Keratinocyte (primary cell): ENCODE results near the gene GUCY2C. TPM values are rescaled to one million over a fixed set of nuclear protein-coding genes. Genes with fewer than 3 reads are reported as not detected.
A peak's percentile ranks its signal among the peaks of the same experiment; 100 is the strongest.

Source experiments
- DNase-seq: peaks from one replicate; pipeline ENCODE4 v3.0.0-alpha.2; 2011; ENCODE audit warnings: low read depth, missing footprints, low spot score
- FAIRE-seq: peaks from 2 replicates; lab custom pipeline; 2011; peaks lifted over from hg19 to GRCh38; lab: Jason Lieb, UNC
- H2AFZ ChIP-seq: 2 replicates; pipeline ENCODE4 v1.6.0; 2012; ENCODE audit warnings: low read length, control low read depth, inconsistent platforms; ENCODE audit not compliant: control insufficient read depth
- H3K27ac ChIP-seq: 2 replicates; pipeline ENCODE4 v1.5.1; 2011; ENCODE audit warnings: low read length; ENCODE audit not compliant: control insufficient read depth, insufficient read depth
- H3K27me3 ChIP-seq: 3 replicates; pipeline ENCODE4 v1.6.0; 2011; ENCODE audit warnings: low read length; ENCODE audit not compliant: control insufficient read depth, insufficient read depth; ENCODE audit errors: extremely low read depth
- H3K36me3 ChIP-seq, 2 experiments: 2 replicates in 1 of 2; 3 replicates in 1 of 2; pipeline ENCODE4 v1.5.1; 2011; ENCODE audit warnings: low read length in 2 of 2, mild to moderate bottlenecking in 1 of 2; ENCODE audit not compliant: control insufficient read depth in 2 of 2, insufficient read depth in 2 of 2; ENCODE audit errors: extremely low read depth in 1 of 2
- H3K4me1 ChIP-seq: 3 replicates; pipeline ENCODE4 v1.5.1; 2011; ENCODE audit warnings: low read length; ENCODE audit not compliant: control insufficient read depth, insufficient read depth; ENCODE audit errors: extremely low read depth
- H3K4me2 ChIP-seq: 3 replicates; pipeline ENCODE4 v1.6.0; 2011; ENCODE audit warnings: low read depth, low read length; ENCODE audit not compliant: control insufficient read depth, insufficient read depth; ENCODE audit errors: extremely low read depth
- H3K4me3 ChIP-seq, 3 experiments: fragments of 200-600 bp in 1 of 3; sonication (generic) in 1 of 3; 2 replicates in 2 of 3; 3 replicates in 1 of 3; pipeline ENCODE4 v1.5.1; 2011 to 2016; ENCODE audit warnings: low read length in 3 of 3, mild to moderate bottlenecking in 3 of 3, control low read depth in 2 of 3, inconsistent platforms in 1 of 3, low read depth in 1 of 3, mixed read lengths in 1 of 3, mixed run types in 1 of 3, moderate library complexity in 1 of 3; ENCODE audit not compliant: control insufficient read depth in 2 of 3, insufficient read depth in 2 of 3; ENCODE audit errors: extremely low read depth in 1 of 3
- H3K79me2 ChIP-seq: 2 replicates; pipeline ENCODE4 v1.6.0; 2012; ENCODE audit warnings: low read length; ENCODE audit not compliant: control insufficient read depth, insufficient read depth
- H3K9ac ChIP-seq: 3 replicates; pipeline ENCODE4 v1.6.0; 2011; ENCODE audit warnings: low read length; ENCODE audit not compliant: control insufficient read depth, insufficient read depth; ENCODE audit errors: extremely low read depth
- H3K9me1 ChIP-seq: 3 replicates; pipeline ENCODE4 v1.6.0; 2011; ENCODE audit warnings: low read length; ENCODE audit not compliant: control insufficient read depth, insufficient read depth; ENCODE audit errors: extremely low read depth
- H3K9me3 ChIP-seq: 2 replicates; pipeline ENCODE4 v1.5.1; 2012; ENCODE audit warnings: low read depth, low read length; ENCODE audit not compliant: control insufficient read depth
- H4K20me1 ChIP-seq: 3 replicates; pipeline ENCODE4 v1.6.0; 2011; ENCODE audit warnings: low read length; ENCODE audit not compliant: control insufficient read depth, insufficient read depth; ENCODE audit errors: extremely low read depth
- EZH2 ChIP-seq: IDR thresholded peaks from one replicate; pipeline ENCODE4 v1.6.1; 2012; ENCODE audit warnings: inconsistent platforms, mild to moderate bottlenecking, low read length, moderate library complexity
- dilution Hi-C: fragments of 300-500 bp; cut with MboI; formaldehyde crosslinking; loops from one replicate; pipeline ENCODE4 v1.7.0; 2020; ENCODE audit warnings: low sequenced_read_pairs; ENCODE audit not compliant: extremely low pct_ligation_motif_present
- polyA plus RNA-seq, 5 experiments: library from polyadenylated mRNA; depleted of rRNA in 3 of 5; stranded (reverse) in 3 of 5; stranded (forward) in 1 of 5; unstranded in 1 of 5; fragments of >200 nt; gene quantifications; 1 replicate in 1 of 5; 2 replicates in 3 of 5; 3 replicates in 1 of 5; pipeline versions ENCODE4 v1.2.1 to v1.2.3, GENCODE V29; 2011 to 2012; ENCODE audit warnings: missing spikeins in 2 of 5, low read depth in 1 of 5, low replicate concordance in 1 of 5
- TF ChIP-seq, protein P1 (sequence below), 3 experiments: IDR thresholded peaks in 1 of 3; conservative IDR thresholded peaks in 1 of 3; optimal IDR thresholded peaks in 1 of 3; 2 replicates in 2 of 3; 3 replicates in 1 of 3; pipeline versions ENCODE3 to v1.5.1; 2011; ENCODE audit warnings: low read length in 3 of 3, mild to moderate bottlenecking in 3 of 3, moderate library complexity in 2 of 3, control low read depth in 1 of 3, inconsistent platforms in 1 of 3; ENCODE audit not compliant: insufficient read depth in 2 of 3; ENCODE audit errors: extremely low read depth in 1 of 3

The GUCY2C gene
- polyA plus RNA-seq, 1 donor (not counting 4 experiments of a cell fraction or from before 2014, with no cell fraction given), result 0.03 TPM

DNA sequence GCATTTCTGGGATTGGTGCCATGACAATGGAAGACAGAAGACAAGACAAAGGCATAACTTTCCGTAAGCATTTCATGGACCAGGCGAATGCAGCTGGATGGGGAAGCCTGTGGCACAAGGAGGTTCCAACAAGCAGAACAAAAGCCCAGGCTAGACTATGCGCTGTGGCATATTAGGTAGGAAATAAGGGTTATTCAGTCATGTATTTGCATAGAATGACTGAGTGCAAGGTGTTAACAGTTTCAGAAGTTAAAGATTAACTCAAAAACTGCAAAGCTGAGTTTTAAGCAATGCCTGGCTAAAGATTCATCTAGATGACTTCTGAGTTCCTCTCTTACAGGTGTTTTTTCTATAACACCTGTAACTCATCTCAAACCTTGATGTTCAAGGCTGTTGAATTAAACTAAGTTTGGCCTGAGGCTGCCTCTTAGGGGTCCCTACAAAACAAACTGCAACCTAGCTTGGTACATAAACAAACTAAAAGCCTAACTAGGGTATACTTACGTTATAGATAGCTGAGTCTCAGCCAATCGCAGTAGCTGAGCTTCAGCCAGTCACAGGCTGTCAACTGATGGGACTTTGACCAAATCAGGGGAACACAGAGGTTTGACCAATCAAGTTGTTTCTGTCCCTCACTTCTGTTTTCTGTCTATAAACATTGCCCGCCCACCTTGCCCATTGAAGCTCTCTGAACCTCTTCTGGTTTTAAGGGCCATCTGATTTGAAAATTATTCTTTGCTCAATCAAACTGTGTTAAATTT lies 76.5 kb downstream of the GUCY2C start:
- no peaks in the 10 kb centered on the region for H3K9me3 ChIP-seq
- H3K36me3 ChIP-seq, result no peaks in the 10 kb centered on the region
- dilution Hi-C loops, result no loop called here
- no peak overlapping the region for H3K27ac ChIP-seq
- no peaks in the 10 kb centered on the region for H3K27me3 ChIP-seq
- FAIRE-seq, result no peak
- no peak overlapping the region for H3K9ac ChIP-seq
- H3K9me1 ChIP-seq, result no peaks in the 10 kb centered on the region
- H3K79me2 ChIP-seq, result no peaks in the 10 kb centered on the region
- no peak overlapping the region for H3K4me2 ChIP-seq
- no peaks in the 10 kb centered on the region for H4K20me1 ChIP-seq
- TF ChIP-seq, protein P1, sequence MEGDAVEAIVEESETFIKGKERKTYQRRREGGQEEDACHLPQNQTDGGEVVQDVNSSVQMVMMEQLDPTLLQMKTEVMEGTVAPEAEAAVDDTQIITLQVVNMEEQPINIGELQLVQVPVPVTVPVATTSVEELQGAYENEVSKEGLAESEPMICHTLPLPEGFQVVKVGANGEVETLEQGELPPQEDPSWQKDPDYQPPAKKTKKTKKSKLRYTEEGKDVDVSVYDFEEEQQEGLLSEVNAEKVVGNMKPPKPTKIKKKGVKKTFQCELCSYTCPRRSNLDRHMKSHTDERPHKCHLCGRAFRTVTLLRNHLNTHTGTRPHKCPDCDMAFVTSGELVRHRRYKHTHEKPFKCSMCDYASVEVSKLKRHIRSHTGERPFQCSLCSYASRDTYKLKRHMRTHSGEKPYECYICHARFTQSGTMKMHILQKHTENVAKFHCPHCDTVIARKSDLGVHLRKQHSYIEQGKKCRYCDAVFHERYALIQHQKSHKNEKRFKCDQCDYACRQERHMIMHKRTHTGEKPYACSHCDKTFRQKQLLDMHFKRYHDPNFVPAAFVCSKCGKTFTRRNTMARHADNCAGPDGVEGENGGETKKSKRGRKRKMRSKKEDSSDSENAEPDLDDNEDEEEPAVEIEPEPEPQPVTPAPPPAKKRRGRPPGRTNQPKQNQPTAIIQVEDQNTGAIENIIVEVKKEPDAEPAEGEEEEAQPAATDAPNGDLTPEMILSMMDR (optimal IDR thresholded peaks at IDR 0.05 in 1 of 3, IDR thresholded peaks at IDR 0.05 in 1 of 3, conservative IDR thresholded peaks at IDR 0.05 in 1 of 3; ENCODE audit: extremely low read depth in 1 of 3, insufficient read depth in 2 of 3, low read length in 3 of 3), result no peak
- TF ChIP-seq EZH2, result no peak
- no peak overlapping the region for H3K4me3 ChIP-seq
- no peak overlapping the region for H2AFZ ChIP-seq
- no peak for DNase-seq
- no peaks in the 10 kb centered on the region for H3K4me1 ChIP-seq

DNA sequence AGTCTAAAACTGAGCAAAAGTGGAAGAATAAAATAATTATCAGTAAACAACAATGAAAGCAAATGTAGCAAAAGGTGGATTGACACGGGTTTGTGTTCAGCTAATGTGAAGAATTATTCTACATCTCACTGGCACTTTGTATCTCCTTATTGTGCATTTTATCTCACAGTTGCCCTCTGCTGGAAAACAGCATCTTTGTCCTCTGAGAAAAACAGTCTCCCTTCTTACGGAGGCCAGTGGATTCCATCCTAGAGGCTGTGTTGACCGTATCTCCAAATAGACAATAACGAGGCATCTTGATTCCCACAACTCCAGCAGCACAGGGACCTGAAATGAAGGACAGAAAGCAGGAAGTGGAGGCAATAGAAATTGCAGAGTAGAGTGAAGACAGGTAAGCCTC lies 77.4 kb downstream of the GUCY2C start:
- H3K9ac ChIP-seq, result no peak overlapping the region
- dilution Hi-C loops, result no loop called here
- no peaks in the 10 kb centered on the region for H3K9me1 ChIP-seq
- H3K4me3 ChIP-seq, result no peak overlapping the region
- H3K4me1 ChIP-seq, result peaks cover 4% of the 10 kb centered on the region
- H3K9me3 ChIP-seq, result no peaks in the 10 kb centered on the region
- no peaks in the 10 kb centered on the region for H3K36me3 ChIP-seq
- H3K27ac ChIP-seq, result no peak overlapping the region
- H4K20me1 ChIP-seq, result no peaks in the 10 kb centered on the region
- H3K4me2 ChIP-seq, result no peak overlapping the region
- FAIRE-seq (peak; percentile 86), DNase-seq (no peak)
- H2AFZ ChIP-seq, result no peak overlapping the region
- H3K27me3 ChIP-seq, result no peaks in the 10 kb centered on the region
- TF ChIP-seq, protein P1 (optimal IDR thresholded peaks at IDR 0.05 in 1 of 3, IDR thresholded peaks at IDR 0.05 in 1 of 3, conservative IDR thresholded peaks at IDR 0.05 in 1 of 3; ENCODE audit: extremely low read depth in 1 of 3, insufficient read depth in 2 of 3, low read length in 3 of 3), result peak; percentile 43 to 58 (median 47)
- no peak for TF ChIP-seq EZH2
- H3K79me2 ChIP-seq, result no peaks in the 10 kb centered on the region
